ENCODE data around the gene EFCAB11. TPM values are rescaled to one million over a fixed set of nuclear protein-coding genes. Genes with fewer than 3 reads are reported as not detected.

The EFCAB11 gene
- total and polyA plus RNA-seq, 2 experiments from 2014 or later: 7.7 to 24.6 TPM

- Histone ChIP-seq H3K4me2 (no peak overlapping the region), H3K36me3 (ENCODE audit: insufficient read depth) (no peaks in the 10 kb centered on the region), H3K27ac (ENCODE audit: low read depth) (no peak overlapping the region), H3K9me2 (ENCODE audit: insufficient read depth) (no peaks in the 10 kb centered on the region), H3F3A (replicated peaks; ENCODE audit: low read depth) (no peaks in the 10 kb centered on the region), H4K20me1 (replicated peaks; ENCODE audit: insufficient read depth) (no peaks in the 10 kb centered on the region), H3K4me1 (ENCODE audit: insufficient read depth) (peaks cover 29% of the 10 kb centered on the region), H3K27me3 (ENCODE audit: insufficient read depth) (no peaks in the 10 kb centered on the region), H3K4me3 (no peak overlapping the region), H3K79me2 (replicated peaks; ENCODE audit: insufficient read depth) (no peaks in the 10 kb centered on the region), H2AFZ (no peak overlapping the region)
- Mint-ChIP-seq H3K27ac (no peak overlapping the region), H3K9me3 (no peaks in the 10 kb centered on the region), H3K4me3 (no peak overlapping the region), H3K36me3 (ENCODE audit: low read depth) (no peaks in the 10 kb centered on the region; the same call in 2 of the 3 replicates), H3K27me3 (ENCODE audit: insufficient read depth, low read depth, poor library complexity) (peaks cover 10% of the 10 kb centered on the region), H3K4me1 (peaks cover 31% of the 10 kb centered on the region)
- DNase-seq (ENCODE audit: low spot score) (peak; percentile 81), ATAC-seq (no peak)
- TF ChIP-seq CTCF (conservative IDR thresholded peaks at IDR 0.05; ENCODE audit: low read depth in 2 of 2) (peak; percentile 83 to 99), REST (IDR thresholded peaks at IDR 0.05; ENCODE audit: unreplicated experiment) (no peak)
Observed at GRCh38 chr14:89915114-89915878, 39.2 kb downstream of the EFCAB11 start.

DNA sequence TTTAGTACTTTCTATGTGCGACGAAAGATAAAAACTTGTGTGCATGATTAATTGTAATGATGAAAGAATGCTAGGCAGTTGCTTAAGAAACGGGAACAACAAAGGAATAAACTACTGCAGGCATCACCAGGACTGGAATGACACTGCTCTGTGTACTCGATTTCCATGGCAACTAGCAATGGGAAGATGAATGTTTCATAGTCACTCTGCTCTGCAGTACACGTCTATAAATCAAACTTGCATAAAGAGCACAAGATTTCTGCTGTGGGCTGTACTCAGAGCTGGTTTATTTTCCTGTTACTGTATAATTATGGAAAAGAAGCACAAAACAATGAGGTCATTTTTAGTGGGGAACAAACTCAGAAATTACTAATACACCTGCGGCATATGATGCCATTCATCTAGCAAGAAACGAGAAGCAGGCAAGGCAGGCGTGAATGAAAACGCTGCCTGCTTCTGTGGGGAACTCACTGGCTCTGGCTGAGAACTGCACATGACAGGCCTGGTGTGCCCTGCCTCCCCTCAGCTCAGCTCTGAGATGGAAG is 41.8 kb downstream of the EFCAB11 start:
- H3K36me3 ChIP-seq (ENCODE audit: insufficient read depth): no peaks in the 10 kb centered on the region
- H3K4me1 Mint-ChIP-seq: peaks cover 44% of the 10 kb centered on the region
- no peak overlapping the region for H3K27ac ChIP-seq (ENCODE audit: low read depth)
- no peak overlapping the region; the same call in 2 of the 3 replicates for H3K4me3 Mint-ChIP-seq
- no peak overlapping the region for H2AFZ ChIP-seq
- no peak overlapping the region for H3K4me3 ChIP-seq
- no peaks in the 10 kb centered on the region for H3K36me3 Mint-ChIP-seq (ENCODE audit: low read depth)
- peaks cover 31% of the 10 kb centered on the region for H3K4me1 ChIP-seq (ENCODE audit: insufficient read depth)
- ATAC-seq (no peak), DNase-seq (ENCODE audit: low spot score) (peak; percentile 53)
- H3F3A ChIP-seq (replicated peaks; ENCODE audit: low read depth): no peaks in the 10 kb centered on the region
- H3K27me3 ChIP-seq (ENCODE audit: insufficient read depth): no peaks in the 10 kb centered on the region
- H4K20me1 ChIP-seq (replicated peaks; ENCODE audit: insufficient read depth): no peaks in the 10 kb centered on the region
- peaks cover 9% of the 10 kb centered on the region for H3K27me3 Mint-ChIP-seq (ENCODE audit: insufficient read depth, low read depth, poor library complexity)
- no peaks in the 10 kb centered on the region for H3K9me2 ChIP-seq (ENCODE audit: insufficient read depth)
- no peak overlapping the region for H3K4me2 ChIP-seq
- peak overlapping the region; percentile 71; the same call in 1 of the 2 replicates for H3K27ac Mint-ChIP-seq
- H3K9me3 Mint-ChIP-seq: no peaks in the 10 kb centered on the region
- H3K79me2 ChIP-seq (replicated peaks; ENCODE audit: insufficient read depth): no peaks in the 10 kb centered on the region
- no peak for TF ChIP-seq ZNF114 (CRISPR knock-in tag; IDR thresholded peaks at IDR 0.05)
- TF ChIP-seq ZNF462 (CRISPR knock-in tag; IDR thresholded peaks at IDR 0.05): no peak
- no peak for TF ChIP-seq NANOG (IDR thresholded peaks at IDR 0.05; ENCODE audit: borderline replicate concordance)
- no peak for TF ChIP-seq CREB1 (CRISPR knock-in tag; IDR thresholded peaks at IDR 0.05; ENCODE audit: low read depth)

Measured in GM23338 (cell line).